ENCODE data around the gene KANK3. TPM values are rescaled to one million over a fixed set of nuclear protein-coding genes. Genes with fewer than 3 reads are reported as not detected.

KANK3 gene
- total RNA-seq, 1 experiment from 2014 or later: 7.7 TPM

GRCh38 chr19:8321067-8321985 is 21.7 kb downstream of the KANK3 start, which contains the start of the genes NDUFA7 and RPS28:
Gene NDUFA7 (minus strand): TSS chr19:8321375. CDS start chr19:8321358, 17 bp downstream.
Gene RPS28 (plus strand): TSS chr19:8321496. CDS start chr19:8321531, 35 bp downstream.
- Histone ChIP-seq H2BK120ac (ENCODE audit: low read depth, low read length, poor library complexity, severe bottlenecking) (no peak within 1 kb of the TSS), H3K4me1 (ENCODE audit: insufficient read depth, low read length) (no peaks in the 10 kb centered on the region; the same call in 1 of the 2 replicates), H4K5ac (ENCODE audit: insufficient read length, low read depth, low read length) (peak within 1 kb of the TSS; percentile 41), H4K20me1 (ENCODE audit: control insufficient read depth, insufficient read depth, insufficient read length) (no peaks in the 10 kb centered on the region), H4K91ac (ENCODE audit: insufficient read length, low read depth, low read length) (peak within 1 kb of the TSS; percentile 55), H3K4ac (ENCODE audit: low read depth, low read length) (peak within 1 kb of the TSS; percentile 87), H2BK15ac (ENCODE audit: low read depth, low read length) (no peak within 1 kb of the TSS), H2BK12ac (ENCODE audit: insufficient read length, low read depth, low read length) (peak within 1 kb of the TSS; percentile 55), H2BK20ac (ENCODE audit: low read depth, low read length, poor library complexity, severe bottlenecking) (no peak within 1 kb of the TSS), H3K14ac (ENCODE audit: insufficient read depth, low read length) (peak within 1 kb of the TSS; percentile 91), H3K9ac (ENCODE audit: extremely low read depth, insufficient read length, low read length) (peak within 1 kb of the TSS; percentile 97), H3K4me2 (ENCODE audit: insufficient read depth, insufficient read length, low read length) (peak within 1 kb of the TSS; percentile 96), H3K23me2 (ENCODE audit: insufficient read length, low read depth, low read length, poor library complexity, severe bottlenecking) (peaks cover 6% of the 10 kb centered on the region), H3K27me3 (ENCODE audit: insufficient read depth, low read length) (no peaks in the 10 kb centered on the region), H2AK5ac (ENCODE audit: insufficient read length, low read length) (no peak within 1 kb of the TSS), H3K27ac (ENCODE audit: insufficient read length, low read depth, low read length) (peak within 1 kb of the TSS; percentile 35), H3K23ac (ENCODE audit: insufficient read length, low read depth, low read length) (no peak within 1 kb of the TSS), H4K8ac (replicated peaks; ENCODE audit: insufficient read length, low read depth, low read length) (peak within 1 kb of the TSS; percentile 43), H3T11ph (ENCODE audit: low read length) (no peak within 1 kb of the TSS), H3K56ac (ENCODE audit: insufficient read length, low read depth, low read length) (peak within 1 kb of the TSS; percentile 19), H2AFZ (ENCODE audit: low read length) (no peak within 1 kb of the TSS), H3K79me1 (ENCODE audit: insufficient read depth, low read depth, low read length, poor library complexity, severe bottlenecking) (no peaks in the 10 kb centered on the region), H2BK5ac (ENCODE audit: insufficient read length, low read length) (peak within 1 kb of the TSS; percentile 32), H3K18ac (ENCODE audit: insufficient read length, low read depth, low read length) (peak within 1 kb of the TSS; percentile 66), H3K79me2 (ENCODE audit: insufficient read depth, low read length) (peaks cover 5% of the 10 kb centered on the region; the same call in 1 of the 2 replicates), H3K9me3 (ENCODE audit: control insufficient read depth, low read depth, low read length) (no peaks in the 10 kb centered on the region)
- Mint-ChIP-seq H3K4me1 (peaks cover 18 to 29% of the 10 kb centered on the region in 2 experiments), H3K27ac (peak within 1 kb of the TSS; percentile 98 to 100 (median 99)), H3K9me3 (no peaks in the 10 kb centered on the region; a peak in 2 of 5 replicates), H3K27me3 (ENCODE audit: low read depth) (no peaks in the 10 kb centered on the region; the same call in 1 of the 2 replicates), H3K36me3 (ENCODE audit: insufficient read depth in 1 of 3, low read depth in 3 of 3) (peaks cover 14 to 36% (median 24%) of the 10 kb centered on the region in 3 experiments), H3K4me3 (peak within 1 kb of the TSS; percentile 96 to 98)
- TF ChIP-seq CTCF (conservative IDR thresholded peaks at IDR 0.05): no peak; the same call in 2 of the 3 replicates
- DNase-seq: peak; percentile 94
- no CpG with 5 or more reads among the region's 72 CpGs for WGBS (ENCODE audit: extremely low coverage, insufficient read length, low lambda C conversion rate)
